ENCODE results near the gene PAK6. TPM values are rescaled to one million over a fixed set of nuclear protein-coding genes. Genes with fewer than 3 reads are reported as not detected.

The PAK6 gene
- total RNA-seq, 1 donor from 2014 or later, result 8.4 TPM

DNA sequence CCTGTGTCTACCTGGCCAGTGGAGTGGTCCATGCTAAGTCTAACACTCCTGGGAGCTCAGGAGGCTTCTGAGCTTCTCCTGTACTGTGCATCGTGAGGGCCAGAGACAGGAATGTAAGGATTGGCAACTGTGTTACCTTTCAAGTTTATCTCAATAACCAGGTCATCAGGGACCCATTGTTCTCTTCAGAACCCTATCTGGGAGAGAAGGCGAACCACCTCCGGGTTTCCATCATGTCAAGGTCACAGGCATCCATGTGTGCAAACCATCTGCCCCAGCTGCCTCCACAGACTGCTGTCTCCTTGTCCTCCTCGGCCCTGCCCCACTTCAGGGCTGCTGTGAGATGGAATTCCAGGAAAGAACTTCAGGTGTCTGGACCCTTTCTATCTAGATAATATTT lies 38.1 kb downstream of the PAK6 start:
- no peak for DNase-seq

DNA sequence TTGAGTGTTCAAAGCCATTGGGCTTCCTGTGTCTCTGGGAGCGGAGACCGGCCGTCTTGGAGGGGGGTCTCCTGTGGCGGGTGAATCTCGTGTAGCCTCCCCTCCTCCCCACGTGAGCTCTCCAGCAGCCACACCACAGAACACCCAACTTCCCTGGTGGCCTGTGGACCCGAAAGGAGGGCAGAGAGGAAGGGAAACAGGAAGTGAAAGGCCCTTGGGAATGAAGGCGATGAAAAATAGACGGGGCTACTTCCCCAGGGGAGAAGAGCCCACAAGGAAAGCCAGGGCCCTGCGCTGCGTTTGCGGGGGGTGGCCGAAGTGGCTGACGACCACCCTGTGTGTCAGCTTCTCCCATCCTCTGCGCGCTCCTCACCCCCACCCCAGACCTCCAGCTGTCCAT lies 38.6 kb downstream of the PAK6 start:
- no peak for DNase-seq

GRCh38 chr15:40278026-40278425 lies 39.2 kb downstream of the PAK6 start:
- no peak for DNase-seq

GRCh38 chr15:40279437-40280141 lies 40.7 kb downstream of the PAK6 start:
- no peak for DNase-seq

GRCh38 chr15:40280260-40281056 lies 41.6 kb downstream of the PAK6 start:
- DNase-seq, result no peak

DNA sequence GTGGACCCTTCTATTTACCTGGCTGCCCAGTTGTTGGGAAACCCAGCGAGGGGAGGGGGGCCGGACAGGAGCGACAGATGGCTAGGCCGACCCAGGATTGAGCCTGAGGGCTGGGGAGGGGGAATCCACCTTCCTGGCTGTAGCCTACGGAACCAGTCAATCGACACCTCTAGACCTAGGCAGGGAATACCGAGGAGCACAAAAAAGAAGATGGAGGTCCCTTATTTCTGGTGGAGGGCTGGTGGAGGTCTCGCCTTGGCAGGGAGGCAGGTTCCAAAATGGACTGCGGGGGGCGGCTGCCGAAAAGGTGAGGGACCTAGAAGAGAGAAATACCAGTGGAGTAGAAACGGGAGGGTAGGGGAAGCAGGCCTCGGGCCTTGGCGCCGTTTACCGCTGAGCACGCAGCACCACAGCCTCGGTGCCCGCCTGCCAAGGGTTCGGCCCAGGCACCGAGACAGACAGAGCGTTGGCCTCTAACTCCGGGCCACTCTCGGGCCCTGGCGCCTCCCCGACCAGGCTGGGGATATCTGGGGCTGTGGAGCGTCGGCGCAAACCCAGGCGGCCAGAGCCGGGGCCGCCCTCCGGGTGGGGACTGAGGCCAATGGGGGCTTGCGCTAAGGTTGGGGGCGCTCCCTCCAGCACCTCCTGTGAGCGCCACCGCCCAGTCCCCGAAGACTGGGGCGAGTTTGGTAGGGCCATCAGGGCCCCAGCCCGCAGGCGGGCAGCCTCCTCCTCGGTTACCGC lies 42.4 kb downstream of the PAK6 start:
- DNase-seq, result no peak

GRCh38 chr15:40281801-40282146 lies 42.9 kb downstream of the PAK6 start:
- DNase-seq, result no peak

DNA sequence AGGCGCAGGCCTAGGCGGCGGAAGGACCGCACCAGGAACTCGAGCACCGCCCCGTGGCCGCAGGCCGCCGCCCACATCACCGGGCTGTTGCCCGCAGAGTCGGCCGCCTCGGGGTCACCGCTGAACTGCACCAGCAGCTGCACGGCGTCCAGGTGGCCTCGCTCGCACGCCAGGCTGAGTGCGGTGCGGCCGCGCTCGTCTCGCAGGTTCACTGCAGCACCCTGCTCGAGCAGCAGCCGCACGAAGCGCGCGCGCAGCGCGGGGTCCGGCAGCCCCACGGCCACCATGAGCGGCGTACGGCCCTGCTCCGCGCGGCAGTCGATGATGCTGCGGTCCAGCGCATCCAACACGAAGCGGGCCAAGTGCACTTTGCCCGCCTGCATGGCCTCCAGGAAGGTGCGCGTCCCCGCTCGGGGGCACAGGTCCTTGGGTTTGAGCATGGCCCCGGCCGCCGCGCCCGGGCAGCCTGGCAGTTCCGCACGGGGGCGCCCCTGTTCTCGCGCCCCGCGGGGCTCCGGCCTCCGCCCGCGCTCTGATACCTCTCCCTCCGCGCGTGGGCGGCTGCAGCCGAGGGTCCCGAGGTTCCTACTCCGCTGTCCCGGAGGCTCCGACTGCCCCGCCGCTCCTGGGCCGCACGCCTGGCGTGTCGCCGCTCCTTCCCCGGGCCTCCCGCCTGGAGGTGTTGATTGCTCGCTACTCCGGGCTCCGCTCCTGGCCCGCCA lies 43.4 kb downstream of the PAK6 start:
- DNase-seq, result no peak

DNA sequence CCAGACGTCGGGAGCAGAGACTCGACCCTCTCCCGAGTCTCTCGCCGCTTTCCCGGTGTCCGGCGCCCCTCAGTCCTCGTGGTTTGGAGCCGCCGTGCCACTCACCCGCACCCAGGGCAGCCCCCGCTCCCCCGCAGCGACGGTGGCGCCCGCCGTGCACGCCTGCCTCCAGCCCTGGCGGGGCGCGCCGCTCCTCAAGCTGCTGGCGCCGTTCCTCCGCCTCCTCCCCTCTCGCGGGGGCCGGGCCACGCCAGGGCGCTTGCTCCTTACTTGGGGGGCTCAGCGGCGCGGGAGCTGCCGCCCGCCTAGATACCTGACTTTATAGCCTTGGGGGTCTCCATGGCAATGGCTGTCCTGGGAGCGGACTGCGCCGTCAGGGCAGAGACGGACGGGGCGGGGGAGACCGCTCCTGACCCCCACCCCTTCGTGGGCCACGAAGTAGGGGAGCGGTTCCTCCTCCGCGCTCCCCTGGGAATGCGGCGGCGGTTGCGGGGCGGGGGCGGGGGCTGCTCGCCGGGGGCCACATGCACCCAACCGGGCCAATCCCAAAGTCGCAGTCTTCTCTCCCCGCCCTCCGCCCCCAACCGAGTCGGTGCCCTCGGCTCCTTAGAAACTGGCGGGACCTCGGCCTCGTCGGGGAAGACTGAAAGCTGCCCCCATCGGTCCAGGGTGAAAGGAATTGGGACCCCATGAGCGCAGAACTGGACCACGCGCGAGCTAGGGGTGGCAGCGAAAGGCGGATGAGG lies 44.2 kb downstream of the PAK6 start, which contains the start of gene ANKRD63:
ANKRD63 (minus strand) TSS at position 196 of the 746 bp plus-strand sequence. CDS start 478 bp downstream, outside the sequence.
- no peak for DNase-seq

DNA sequence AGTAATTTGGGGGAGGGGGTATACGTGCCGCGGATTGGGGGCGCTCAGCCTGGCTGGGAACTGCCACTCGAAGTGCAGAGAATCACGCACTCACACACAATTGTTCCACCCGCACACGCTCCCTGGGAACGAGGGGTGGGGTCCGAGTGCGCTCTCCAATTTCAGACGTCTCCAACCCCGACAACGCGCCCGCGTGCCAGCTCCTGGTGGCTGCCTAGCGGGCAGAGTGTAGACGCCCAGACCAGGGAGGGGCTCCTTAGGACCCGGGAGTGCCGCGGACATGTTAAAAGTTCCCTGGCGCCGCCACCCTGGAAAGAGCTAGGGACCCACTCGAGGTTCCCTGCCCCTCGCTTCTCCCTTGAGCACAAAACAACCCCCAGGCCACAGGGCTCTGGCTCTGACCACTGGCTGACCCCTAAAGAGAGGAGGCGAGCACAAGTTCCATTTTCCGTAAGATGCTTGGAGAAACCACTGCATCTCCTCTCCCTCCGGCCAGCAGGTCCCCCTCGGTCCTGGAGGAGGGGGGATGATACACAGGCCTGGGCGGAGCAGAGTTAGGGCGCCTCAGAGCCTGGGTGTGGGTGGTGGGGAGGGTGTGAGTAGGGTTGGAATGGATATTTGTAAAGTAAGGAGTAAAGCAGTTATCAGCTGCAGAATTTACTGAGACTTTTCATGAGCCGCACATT lies 44.9 kb downstream of the PAK6 start:
- no peak for DNase-seq

DNA sequence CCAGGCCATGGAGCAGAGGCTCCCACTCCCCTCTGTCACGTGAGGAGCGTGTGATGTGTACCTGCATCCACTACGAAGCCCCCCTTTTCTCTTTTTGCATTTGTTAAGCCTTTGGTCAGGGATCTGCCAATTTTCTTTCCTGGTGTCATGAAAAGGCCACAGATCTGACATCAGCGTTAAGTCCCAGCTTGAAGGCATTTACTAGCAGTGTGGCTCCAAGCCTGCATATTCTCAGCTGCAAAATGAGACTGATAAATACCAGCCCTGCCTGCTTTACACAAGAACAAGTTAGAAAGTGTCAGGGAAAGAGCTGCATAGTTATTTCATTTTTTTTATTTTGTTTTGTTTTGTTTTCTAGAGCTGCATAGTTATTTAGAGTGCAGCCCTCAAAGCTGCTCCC lies 46.3 kb downstream of the PAK6 start:
- DNase-seq, result peak; percentile 84

DNA sequence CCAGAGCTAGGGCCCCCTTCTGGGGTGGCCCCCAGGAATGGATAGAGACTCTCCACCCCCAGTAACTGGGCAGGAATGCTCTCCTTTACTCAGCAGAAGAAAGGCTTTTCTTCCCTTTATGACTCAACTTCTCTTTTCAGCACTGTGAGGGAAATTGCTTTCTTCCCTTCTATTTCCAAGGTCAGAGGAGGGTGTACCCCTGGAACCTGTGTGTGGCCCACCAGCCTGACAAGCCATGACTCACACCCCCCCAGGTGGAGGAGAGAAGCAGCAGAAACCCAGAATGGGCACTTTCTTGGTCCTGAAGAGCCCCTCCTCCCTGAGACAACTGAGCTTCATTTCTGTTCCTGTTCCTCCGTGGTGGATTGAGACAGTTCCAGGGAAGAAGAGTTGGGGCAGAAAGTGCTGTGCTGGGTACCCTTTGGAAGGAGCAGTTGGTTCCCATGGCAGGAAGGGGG lies 46.7 kb downstream of the PAK6 start:
- DNase-seq, result no peak

- no peak for DNase-seq
These were observed 47.2 kb downstream of the PAK6 start for GRCh38 chr15:40286061-40286532.

DNA sequence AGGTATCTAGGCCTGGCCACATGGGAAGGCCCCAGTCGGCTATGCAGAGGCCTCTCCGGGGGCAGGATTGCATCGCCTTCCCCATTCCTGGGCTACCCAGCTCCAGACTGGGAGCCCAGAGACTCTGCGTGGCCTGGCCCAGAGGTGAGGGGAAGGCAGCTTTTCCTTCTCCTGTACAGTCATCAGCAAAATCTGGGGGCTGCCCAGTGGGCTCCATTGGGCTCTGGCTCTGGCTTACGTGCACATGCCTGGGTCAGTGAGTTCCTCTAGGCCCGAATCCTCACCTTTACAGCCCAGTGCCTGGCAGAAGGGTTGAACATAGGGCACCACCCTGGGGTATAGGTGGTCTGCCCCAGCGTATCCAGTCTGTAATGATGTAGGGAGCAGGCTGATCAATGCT lies 47.9 kb downstream of the PAK6 start:
- DNase-seq, result no peak

DNA sequence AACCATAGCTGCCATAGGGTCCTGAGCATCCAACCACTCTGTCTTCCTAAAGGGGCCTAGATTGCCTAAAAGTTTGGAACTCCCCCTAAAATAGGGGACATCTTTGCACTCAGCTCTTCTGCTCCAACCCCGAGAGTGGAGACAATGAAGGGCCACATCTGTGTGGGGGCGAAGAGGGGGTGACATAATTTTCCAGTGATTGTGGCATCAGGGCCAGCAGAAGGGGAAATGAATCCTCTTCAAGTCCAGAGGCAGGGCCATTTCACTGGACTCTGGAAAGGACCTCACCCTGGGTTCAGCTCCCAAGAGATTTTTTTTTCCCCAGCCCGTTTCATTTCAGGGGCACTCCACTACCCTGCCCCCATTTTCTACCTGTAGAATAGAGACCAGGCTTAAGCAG lies 48.6 kb downstream of the PAK6 start:
- DNase-seq, result no peak

GRCh38 chr15:40287968-40288367 lies 49.1 kb downstream of the PAK6 start:
- DNase-seq, result no peak

DNA sequence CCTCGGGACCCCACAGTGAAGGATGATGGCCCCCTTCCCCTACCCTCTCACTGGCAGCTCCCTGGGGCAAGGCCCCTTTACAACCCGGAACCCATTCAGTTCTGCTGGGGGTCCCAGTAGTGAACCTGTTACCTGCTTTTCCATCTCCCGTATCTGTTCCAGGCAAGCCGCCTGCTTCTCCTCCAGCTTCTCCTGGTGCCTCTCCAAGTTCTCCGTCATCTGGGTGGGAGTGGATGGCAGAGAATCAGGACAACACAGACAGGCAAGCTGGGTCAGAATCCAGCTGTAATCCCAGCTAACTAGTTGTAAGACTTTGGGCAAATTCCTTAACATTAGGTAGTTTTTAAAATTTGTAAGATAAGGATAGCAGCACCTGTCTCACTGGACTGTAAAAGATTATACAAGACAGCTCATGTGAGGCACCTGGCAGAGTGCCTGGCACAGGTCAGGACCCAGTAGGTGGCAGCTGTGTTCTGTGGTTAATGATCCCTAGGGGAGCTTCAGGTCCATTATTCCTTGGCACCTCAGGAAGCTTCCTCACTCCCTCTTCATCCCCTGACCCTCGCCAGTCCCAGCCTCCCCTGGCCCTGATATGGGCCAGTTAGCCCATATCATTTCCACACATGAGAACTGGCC lies 50.4 kb downstream of the PAK6 start:
- DNase-seq, result no peak

DNA sequence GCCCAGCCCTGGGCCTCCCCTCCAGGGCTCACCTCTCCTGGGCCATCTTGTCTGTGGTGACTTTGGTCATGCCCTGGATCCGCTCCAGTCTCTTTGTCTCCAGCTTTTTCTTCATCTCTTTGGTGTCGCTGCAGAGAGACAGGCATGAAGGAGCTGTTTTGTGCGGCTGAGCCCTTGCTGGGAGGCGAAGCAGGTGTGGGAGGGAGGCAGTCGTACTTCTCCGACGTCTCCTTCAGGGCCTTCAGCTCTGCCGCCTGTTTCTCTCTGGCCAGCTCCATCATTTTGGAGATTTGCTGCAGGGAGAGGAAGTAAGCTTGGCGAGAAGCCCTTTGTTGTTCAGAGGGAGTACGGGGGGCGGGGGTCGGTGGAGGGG lies 51.7 kb downstream of the PAK6 start:
- no peak for DNase-seq

DNA sequence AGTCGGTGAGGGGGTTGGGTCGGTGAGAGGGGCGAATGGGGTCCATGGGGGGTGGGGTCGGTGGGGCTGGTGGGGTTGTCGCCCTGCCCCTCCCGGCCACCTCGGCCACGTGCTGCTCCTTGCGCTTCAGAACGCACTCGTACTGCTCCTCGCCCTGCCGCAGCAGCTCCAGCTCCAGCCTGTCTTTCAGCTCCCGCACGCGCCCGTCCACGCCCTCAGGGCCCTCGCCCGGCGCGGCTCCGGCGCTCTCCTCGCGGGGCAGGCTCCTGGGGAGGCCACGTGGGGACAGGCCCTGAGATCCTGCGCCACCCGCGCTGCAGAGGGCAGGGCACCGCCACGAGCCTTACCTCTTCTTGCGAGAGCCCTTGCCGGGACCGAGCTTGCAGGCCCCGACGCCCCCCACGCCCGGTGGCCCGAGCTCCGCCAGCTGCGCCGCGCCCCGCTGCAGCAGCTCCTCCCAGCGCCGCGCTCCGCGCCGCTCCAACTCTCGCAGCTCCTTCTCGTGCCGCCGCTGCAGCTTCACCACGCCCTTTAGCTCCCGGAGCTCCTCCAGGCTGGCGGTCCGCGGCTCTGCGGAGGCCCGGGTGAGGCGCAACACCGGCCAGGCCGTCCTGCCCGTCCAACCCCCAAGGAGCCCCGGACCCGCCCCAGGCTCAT lies 52.2 kb downstream of the PAK6 start:
- DNase-seq, result peak; percentile 12

- DNase-seq, result no peak
These were observed 53.4 kb downstream of the PAK6 start for GRCh38 chr15:40292246-40292645.

Measured in skin of body (tissue), 2 donors.